GM19023 (cell line): ENCODE results near the gene TSPAN5.
"Not testable (repeated sequence)": the region's sequence is repeated elsewhere in the genome, so short reads cannot be mapped to it uniquely, and the experiment has no call there.

ENCODE experiments used
- ATAC-seq: cut with Tn5 transposase; IDR thresholded peaks from one replicate; pipeline ENCODE4 v1.9.1; 2021; ENCODE audit warnings: mild to moderate bottlenecking, moderate library complexity; ENCODE audit not compliant: unreplicated experiment

TSPAN5 gene

DNA sequence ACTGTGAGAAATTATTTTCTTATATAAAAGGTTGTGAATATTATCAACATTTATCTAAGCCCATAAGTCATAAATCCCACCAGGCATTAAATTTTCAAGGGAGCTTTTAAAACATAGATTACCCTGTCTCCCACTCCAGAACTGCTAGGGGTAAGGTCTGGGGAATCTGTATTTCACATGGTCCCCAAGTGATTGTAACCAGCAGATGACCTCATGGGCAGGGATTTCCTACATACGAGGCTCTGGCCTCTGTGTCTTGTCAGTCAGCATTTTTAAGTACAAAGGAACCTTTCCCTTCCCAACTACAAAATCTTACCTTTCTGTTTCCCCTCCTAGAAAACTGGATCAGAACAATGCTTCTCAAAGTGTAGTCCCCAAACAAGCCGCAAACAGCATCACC lies 188.6 kb downstream of the TSPAN5 start:
- no peak for ATAC-seq

DNA sequence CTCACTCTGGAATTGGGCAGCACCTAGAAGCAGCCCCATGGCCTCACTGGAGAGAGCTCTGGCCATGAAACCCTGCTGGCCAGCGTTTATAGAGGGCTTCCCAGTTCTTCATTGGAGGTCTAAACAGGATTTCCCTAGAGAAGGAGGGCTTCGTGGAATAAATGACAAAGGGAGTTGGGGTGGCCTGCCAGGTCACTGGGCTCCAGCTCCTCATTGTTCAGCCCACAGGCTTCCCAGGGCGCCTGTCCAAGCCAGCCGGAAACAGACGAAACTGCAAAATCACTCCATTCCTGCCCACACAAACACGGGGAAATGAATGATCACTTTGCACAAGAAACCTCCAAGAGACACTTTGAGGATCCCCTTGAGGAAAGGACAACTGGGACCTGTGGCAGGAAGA lies 189.7 kb downstream of the TSPAN5 start:
- ATAC-seq, result no peak

DNA sequence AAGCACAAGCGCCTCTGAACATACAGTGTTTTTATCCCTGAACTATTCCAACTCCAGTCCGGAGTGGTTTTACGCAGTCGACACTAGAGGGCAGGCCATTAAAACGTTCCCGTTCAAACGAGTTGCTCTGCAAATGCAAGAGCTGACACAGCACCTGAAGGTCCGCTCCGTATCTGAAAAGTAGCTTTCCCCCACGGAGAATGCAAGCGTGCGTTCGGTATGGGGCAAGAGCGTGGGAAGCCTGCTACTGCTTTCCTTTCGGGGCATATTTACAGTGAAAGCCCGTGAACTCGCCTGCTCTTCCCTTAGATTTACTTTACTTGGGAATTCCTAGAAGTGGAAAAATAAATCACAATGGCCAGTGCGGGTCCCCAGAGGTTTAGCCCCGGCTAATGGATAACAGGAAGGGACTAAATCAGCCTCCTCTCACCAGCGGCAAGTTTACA lies 190.8 kb downstream of the TSPAN5 start:
- ATAC-seq, result peak; percentile 97

GRCh38 chr4:98466868-98467599 lies 191.4 kb downstream of the TSPAN5 start:
- ATAC-seq, result peak; percentile 11

DNA sequence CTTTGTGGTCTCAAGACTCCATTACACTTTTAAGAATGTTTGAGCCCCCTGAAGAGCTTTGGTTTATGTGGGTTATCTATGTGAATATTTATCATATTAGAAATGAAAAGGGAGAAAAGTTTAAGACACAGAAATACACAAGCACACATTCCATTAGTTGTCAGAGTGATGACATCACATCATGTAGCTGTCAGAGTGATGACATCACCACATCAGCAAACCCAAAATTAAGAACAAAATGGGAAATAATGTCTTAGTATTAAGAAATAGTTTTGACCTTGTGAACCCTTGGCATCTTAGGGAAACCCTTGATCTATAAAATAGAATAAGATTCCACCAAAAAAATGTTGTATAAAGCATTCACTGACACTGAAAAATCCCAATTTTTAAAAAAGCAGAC lies 195.9 kb downstream of the TSPAN5 start:
- ATAC-seq, result no peak

DNA sequence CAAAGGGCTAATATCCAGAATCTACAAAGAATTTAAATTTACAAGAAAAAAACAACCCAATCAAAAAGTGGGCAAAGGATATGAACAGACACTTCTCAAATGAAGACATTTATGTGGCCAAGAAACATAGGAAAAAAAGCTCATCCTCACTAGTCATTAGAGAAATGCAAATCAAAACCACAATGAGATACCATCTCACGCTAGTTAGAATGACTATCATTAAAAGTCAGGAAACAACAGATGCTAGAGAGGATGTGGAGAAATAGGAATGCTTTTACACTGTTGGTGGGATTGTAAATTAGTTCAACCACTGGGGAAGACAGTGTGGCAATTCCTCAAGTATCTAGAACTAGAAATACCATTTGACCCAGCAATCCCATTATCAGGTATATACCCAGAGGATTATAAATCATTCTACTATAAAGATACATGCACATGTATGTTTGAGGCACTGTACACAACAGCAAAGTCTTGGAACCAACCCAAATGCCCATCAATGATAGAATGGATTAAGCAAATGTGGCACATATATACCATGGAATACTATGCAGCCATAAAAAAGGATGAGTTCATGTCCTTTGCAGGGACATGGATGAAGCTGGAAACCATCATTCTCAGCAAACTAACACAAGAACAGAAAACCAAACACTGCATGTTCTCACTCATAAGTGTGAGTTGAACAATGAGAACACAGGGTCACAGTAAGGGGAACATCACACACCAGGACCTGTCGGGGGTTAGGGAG lies 197.1 kb downstream of the TSPAN5 start:
- not testable (repeated sequence) for ATAC-seq

DNA sequence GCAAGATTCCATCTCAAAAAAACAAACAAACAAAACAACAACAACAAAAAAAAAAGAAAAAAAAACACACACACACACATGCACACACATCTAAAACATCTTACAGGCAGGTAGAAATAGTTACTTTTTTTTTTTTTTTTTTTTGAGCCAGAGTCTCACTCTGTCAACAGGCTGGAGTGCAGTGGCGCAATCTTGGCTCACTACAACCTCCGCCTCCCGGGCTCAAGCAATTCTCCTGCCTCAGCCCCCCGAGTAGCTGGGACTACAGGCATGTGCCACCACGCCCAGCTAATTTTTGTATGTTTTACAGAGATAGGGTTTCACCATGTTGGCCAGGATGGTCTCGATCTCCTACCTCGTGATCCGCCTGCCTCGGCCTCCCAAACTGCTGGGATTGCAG lies 201.0 kb downstream of the TSPAN5 start:
- ATAC-seq, result not testable (repeated sequence)

DNA sequence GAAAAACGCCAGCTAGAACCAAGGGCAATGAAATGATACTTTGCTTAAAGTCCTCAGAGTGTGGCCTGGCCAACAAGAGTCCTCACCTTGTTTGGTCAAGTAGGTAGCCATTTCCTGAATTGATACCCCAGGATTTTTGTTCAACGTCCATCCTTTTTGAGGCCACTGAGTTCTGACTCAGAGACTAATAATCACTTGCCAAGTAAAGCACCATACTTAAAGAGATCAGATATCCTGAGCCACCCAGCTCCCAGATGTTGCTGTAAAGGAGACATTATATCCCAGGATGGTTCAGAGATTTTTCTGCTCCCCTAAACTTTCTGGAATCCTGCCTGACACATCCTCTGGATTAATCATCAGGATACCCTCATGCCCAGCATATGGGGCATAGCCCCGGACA lies 206.3 kb downstream of the TSPAN5 start:
- ATAC-seq, result no peak

- ATAC-seq, result no peak
Measured at GRCh38 chr4:98448908-98449307, 209.5 kb downstream of the TSPAN5 start.

DNA sequence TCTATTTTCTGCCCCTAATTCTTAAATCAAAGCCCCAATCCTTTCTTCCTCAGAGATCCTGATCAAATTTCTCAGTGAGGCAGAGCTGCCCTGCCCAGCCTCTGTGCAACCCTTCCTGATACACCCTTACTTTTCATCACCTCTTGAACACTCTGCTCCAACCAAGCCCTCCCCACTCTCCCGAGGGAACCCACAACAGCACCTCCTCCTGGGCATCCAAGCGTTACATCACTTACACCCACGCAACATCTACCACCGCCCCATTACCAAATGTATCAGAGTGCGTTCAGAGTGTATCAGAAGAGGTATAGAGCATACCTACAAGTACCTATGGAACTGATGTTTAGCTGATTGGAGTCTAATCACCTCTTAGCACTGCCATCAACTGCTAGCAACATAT lies 210.8 kb downstream of the TSPAN5 start:
- ATAC-seq, result no peak

GRCh38 chr4:98446499-98447375 lies 211.7 kb downstream of the TSPAN5 start:
- ATAC-seq, result peak; percentile 79

DNA sequence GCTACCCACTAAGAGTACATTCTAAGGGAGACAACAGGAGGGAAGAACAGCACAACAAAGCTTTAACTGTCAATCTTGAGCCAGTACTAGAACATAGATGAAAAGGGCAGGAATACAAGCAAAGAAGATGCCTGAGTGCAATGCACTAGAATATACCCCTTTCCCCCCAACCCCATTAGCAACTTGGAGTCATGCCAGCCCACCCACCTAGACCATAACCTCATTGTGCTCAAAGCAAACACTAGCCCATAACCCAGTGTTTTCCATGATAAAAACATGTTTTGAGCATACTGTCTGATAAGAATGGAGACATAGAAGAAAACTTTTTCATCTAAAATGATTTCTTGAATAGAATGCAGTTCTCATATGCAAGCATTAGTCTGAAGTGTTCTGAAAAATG lies 214.0 kb downstream of the TSPAN5 start:
- no peak for ATAC-seq

GRCh38 chr4:98434816-98435215 lies 223.6 kb downstream of the TSPAN5 start:
- no peak for ATAC-seq

DNA sequence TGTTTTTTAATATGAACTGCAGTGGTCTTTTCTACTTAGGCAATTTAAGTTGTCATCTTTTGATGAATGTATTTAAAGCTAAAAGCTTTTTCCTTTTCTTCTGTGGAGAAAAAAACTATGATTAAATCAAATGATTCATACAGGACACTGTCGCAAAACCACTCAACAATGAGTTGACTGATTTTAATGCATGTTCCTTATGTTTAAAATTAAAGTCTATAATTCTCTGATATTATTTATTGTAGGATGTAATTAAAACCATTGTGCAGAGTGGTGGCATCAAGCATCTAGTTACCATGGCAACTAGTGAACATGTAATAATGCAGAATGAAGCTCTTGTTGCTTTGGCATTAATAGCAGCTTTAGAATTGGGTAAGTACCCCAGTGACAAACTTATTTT lies 224.7 kb downstream of the TSPAN5 start:
- no peak for ATAC-seq

- ATAC-seq, result no peak
Measured at GRCh38 chr4:98430708-98431403, 227.6 kb downstream of the TSPAN5 start.

- ATAC-seq, result no peak
Measured at GRCh38 chr4:98423009-98423408, 235.4 kb downstream of the TSPAN5 start.

DNA sequence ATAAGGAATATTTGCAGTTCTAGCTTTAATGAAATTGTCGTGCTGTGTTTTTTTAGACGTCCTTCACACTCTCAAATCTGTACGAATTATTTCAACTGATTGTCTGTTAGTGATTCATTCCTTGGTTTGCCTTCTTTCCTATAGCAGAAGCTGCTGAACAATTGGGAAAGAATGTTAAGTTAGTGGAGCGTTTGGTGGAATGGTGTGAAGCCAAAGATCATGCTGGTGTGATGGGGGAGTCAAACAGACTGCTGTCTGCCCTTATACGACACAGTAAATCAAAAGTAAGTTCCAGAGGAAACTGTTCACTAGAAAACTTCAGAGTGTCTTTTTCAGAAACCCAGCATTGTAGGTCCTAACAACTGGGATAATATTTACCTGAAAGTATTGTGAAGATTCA lies 237.3 kb downstream of the TSPAN5 start:
- no peak for ATAC-seq
